Measurements from ENCODE around the gene COLEC12.

The COLEC12 gene

DNA sequence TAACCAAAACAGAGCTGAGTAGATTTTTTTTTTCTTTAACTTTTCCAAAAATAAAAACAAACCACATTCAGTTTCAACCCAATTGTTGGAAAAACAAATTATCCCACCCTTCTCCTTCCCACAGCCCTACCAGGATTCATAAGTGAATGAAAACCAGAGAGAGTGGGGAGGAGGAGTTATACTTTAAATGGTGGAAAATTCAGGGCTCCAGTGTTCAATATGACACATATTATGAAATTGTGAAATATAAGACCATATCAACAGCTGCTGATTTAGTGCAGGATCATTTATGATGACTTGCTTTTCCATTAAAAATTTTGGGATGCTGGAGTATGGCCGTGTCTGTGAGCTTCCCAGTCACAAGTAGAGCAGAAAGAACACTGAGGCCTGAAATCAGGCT is 26.7 kb downstream of the COLEC12 start:
- DNase-seq = no peak

DNA sequence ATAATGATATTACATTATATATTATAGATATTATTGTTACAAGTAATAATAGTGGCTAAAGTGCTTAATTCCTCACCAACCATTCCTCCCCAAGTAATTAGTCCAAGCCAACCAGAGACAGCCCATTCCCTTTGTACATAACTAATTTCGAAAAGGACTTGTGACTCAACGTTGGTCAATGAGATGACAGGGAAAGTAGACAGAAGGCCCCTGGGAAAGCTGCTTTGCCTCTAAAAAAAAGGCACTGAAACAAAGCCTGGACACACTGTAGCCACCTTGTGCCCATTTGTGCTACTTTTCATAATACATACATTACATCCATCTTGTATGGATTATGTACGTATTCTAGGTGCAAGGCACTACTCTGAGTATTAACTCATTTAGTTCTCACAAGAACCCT is 28.8 kb downstream of the COLEC12 start:
- DNase-seq = no peak

DNA sequence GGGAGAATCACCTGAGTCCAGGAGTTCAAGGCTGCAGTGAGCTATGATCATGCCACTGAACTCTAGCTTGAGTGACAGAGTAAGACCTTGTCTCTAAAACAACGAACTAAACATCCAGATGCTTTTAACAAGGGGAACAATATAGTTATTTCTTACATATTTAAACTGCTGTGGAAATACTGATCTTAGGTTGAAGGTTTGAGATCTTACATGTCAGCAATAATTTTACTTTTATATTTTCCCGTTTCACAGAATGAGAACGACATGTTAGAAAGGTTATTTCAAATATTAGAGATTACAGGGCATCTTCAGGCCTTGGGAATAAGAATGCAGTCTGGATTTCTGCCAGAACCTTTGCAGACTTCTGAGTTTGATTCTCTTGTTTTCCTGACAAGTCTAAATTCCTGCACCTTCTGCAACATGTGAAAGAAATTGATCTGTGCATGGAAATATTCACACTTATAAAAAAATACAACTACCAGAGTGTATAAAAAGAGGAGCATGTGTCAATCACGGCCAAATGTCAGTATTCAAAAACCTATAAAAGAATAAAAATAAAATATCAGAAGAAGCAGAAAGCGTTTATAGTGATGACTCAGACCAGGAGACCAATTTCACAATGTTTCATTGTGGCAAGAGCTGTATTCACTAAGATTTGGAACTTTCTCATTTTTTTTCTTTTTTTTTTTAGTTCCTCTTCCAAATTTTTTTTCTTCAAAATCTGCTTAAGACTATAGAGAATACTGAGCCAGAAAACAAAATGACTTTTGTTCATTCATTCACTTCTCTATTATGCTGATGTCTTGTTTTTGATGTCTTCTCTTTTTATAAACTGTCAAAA is 29.6 kb downstream of the COLEC12 start:
- DNase-seq = no peak

DNA sequence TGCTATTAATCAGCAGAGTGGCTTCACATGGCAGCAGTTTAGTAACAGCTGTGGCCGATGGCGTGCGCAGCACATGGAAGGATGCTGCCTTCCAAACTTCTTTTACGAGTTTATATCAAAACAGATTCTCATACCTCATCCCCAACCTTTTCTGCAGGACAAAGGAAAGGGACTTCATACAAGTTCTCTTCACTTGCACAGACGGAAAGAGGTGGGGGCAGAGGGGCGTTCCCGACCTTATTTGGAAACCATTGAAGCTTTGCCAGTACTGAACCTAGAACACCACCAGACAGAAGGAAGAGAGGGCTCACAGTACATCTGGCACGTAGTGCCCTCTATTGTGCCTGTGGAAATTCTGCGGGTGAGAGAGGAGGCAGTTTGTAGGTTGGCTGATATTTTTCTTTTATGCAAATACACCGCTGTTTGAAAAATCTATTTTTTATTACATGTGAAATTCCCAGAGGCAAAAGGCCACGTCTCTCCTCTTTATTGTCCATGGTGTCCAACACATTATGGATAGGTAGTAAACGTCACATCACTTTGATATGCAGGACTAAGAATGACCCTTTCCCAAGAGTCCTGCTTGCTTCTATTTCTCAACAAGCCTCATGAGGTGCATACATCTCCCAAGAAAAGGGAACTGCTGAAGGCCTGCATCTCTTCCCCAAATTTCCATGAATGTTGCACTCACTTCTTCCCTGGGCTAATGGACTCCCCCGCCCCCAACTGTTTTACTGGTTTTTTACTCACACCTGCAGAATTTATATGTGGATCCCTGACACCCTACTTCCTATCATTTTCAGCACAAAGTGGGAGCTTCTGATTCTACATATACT is 31.3 kb downstream of the COLEC12 start:
- DNase-seq = no peak

DNA sequence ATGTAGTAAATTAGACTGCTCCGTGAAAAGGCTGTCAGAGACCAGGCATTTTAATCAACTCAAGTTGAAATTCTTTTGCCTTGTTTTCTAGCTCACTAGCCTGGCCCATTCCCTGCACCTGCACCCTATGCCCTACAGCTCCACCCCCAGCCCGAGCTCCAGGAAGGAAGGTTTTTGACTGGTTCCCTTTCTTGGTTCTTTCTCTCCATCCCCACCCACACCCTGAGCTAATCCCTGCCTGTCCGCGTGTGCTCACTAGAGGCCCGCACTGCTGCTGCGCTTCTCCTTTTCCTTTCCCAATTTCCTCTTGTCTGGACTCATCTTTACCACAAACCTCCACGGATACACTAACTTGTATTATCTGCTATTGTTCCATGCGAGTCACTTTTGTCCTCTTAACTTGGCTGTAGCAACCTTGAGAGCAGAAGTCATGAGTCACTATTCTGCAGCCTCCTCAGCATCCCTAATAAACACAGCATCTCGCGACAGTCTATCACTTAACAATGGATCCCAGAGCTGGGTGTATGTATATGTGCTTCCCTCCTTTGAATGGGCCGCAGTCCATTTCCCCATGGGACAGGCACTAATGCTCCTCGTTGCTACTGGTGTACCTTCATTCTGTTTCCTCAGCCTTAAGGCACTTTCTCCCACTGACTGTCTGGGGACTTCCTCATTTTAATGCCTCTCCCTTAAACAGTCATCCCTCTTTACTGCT is 36.5 kb downstream of the COLEC12 start:
- DNase-seq = no peak

DNA sequence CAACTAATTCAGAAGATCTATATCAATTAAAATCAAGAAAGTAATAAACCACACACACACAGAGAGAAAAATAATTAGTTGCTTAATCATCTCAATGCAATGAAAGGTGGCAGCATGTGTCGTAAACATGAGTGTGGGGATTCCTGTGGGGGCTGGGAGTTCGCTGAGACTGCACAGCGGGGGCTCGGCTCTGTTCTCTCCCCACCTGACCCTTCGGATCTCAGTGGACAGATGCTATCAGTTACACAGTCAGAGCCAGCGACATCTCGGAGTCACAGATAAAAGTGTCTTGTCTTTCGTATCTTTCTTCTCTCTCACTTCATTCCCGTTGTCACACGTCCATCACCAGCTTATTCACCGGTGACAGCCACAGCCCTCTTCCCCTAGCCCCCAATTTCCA is 37.1 kb downstream of the COLEC12 start:
- DNase-seq = no peak

DNA sequence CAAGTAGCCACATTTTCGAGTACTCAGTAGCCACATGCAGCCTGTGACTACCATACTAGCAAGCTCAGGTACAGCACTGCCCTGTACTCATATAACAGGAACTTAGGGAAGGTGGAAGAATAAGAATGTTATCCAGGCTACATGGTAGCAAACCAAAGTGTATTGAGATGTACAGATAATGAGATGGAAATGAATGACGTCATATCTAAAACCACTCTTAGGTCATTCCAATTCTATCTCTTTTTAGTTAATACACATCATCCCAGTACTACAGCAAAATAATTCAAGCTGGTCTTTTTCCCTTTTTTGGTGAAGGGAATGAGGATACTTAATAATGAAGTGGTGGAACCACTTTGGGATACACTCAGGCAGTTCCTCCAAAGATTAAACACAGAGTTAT is 38.7 kb downstream of the COLEC12 start:
- DNase-seq = no peak

DNA sequence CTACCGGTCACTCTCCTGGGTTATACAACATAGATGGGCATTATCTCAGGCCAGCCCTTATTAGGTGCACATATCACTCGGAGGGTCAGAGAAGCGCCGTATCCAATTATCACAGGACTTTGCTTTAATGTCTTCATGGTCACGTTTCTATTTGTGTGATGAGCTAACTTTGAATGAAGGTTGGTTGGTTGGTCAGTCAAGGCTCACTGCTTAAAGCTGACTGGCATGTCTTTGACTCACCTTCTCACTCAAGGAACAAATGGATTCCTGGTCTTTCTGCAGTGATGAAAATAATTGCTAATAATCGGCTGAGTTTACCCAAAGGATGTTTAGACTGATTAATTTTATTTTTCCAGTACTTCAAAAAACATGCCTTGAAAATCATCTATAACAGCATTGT is 39.7 kb downstream of the COLEC12 start:
- DNase-seq = no peak

DNA sequence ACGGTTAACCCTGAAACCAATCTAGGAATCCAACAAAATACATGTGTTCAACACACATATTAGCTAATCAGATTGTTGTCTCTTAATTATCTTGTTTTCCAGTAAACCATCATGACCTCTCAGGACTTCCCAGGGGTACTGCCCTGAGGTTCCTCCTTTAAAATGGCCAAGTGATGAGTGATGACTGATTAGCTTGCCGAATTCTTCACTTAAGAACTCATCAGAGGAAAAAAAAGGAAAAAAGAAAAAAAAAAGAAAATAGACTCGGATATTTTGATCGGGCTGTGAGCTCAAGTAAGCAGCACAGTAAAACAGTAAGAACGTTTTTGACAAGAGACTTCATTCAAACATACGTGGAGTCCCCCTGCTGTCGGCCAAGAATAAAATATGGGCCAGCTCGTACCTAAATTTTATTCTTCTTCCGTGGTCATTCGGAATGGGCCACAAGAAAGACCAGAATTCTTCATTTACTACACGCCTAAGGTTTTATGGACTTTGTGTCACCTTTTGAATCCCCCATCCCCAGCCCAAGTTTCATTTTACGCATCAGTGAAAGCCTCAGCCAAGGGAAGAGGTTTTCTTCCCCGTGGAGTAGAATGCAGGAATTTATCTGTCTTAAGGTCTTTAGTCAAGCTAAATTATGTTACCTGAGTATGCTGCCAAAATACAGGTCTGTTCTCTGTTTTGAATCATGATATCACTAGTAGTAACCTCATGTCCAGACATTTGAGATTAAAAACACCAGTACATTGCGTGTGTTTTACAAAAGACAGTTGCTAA is 40.5 kb downstream of the COLEC12 start:
- DNase-seq = no peak

DNA sequence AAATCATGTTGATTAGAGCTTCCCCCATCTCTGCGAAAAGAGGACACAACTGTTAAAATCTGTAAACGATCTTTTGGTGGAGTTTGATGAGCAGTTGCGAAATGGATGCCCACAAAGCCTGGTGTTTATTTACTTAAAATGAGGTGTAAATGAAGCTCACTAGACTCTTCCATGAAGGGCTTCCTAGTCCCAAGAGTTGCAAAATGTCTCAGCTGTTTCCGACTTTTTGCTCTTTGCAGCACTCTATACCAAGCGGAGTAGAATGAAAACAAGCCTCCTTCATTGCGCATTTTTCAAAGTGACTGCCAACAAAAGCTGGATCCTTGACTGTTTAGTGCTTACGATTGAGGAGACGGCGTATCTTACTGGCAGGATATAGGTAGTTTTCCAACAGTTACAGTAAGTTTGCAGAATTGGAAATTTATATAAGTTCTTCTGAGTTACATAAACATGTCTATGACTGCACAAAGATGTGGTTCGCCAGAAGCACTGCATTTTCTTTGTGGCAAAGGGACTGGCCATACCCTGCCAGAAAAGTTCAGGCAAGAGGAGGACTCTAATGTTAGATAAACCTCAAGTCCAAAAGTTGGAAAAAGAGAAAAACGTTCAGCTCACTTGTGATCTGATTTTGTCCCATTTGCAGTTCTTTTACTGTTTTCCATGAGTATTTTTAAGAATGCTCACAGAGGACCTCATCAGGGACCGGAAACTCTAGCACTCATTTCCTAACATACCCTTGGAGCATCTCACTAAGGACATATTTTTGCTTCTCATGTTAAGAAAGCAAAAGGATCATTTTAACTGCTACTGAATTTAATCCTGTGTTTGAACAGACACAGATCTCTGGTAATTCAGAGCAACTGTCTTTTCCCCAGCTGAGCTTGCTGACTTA is 42.7 kb downstream of the COLEC12 start:
- no peak for DNase-seq

DNA sequence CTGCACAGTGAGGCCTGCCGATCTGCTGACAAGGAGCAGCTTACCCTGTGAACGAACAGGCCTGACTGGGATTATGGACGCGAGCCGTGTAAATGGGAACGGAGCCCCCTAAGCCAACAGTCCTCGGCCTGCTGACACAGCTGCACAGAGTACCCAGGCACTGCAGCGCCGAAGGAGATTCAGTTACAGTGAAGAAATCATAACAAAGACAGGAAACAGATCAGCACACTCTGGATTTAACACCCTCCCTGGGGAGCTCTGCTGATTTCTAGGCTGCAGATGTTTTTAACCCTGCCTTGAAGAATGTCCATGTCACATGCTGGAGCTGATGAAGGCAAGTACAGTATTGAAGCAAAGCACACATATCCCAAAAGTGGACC is 43.4 kb downstream of the COLEC12 start:
- DNase-seq = no peak

DNA sequence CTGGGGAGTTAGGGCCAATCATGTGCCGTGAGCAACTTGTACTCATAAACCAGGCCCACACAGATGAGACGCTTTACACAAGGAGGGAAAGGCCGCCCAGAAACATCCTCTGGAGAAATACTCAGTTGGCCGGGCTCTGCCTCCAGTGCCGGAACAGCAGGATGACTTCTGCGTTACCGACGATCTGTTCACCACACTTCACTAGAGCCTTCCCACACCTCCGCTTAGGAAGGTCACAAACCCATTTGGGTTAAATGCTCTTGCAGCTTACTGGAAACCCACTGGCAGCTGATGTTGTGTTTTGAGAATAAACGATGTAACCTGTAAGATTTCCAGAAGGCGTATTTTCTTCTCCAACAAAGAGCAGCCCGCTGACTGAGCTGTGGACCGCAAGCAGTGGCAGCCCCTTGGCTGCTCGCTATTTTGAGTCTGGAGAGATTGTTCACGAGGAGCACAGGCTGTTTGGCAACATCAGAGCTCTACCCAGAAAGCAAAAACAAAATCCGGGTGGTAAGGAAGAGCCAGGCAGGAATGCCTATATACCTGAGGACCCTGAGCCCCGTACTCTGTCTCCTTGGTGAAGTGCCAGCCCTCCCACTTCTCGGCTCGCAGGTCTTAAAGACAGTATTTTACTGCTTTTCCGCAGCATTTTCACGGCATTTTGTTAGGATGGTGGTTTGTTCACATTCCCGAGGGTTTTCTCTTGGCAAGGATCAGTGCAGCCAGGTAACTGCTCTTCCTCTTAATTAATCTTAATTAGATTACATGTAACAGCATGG is 44.0 kb downstream of the COLEC12 start:
- no peak for DNase-seq

DNA sequence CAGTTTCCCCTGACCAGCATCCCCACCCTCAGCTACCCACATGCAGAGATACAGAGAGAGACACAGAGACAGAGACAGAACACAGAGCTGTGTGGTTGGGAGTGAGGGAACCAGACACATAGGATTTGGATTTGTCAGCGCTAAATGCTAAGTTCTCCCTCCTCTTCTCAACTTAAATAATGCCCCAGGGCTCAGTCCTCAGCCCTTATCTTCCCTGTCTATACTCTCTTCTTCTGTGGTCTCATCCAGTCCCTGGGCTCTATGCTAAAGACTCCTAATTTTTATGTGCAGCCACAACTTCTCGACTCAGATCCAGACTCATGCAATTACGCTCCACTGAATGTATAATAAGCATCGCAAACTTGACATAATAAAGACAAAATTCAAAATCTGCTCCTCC is 47.1 kb downstream of the COLEC12 start:
- no peak for DNase-seq

DNA sequence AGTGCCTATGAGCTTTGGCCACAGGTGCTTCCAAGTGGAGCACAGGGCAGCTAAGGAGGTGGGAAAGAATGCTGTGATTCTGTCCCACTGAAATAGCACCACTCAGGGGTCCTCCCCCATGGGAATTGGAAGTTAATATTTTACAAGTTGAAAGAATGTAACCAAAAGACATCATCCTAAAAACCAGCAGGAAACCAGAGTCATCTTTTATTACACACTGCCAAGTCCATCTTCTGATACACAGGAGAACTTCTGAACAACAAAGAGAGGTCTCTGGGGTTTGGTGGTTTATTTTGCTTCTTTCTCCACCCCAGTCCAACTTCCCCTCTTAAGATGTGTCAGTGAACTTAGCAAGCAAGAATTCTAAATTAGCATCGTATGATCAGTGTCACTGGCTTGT is 47.7 kb downstream of the COLEC12 start:
- no peak for DNase-seq

DNA sequence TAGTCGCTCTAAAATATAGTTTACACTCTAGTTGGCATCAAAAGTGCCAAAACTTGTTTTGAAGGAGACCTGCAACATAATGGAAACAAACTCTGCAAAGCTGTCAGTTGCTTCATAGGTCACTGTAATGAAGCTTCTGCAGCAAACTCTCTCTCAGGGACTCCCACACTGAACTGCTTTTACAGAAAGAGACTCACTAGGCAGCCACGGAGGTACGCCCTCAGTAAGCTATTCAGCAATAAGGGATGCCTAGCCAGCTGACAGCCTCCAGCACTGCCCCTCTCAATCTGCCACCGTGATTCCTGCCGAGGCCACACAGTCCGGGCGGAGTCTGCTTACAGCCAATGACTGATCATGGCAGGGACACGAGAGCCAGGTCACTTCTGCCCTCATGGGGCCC is 51.1 kb downstream of the COLEC12 start:
- no peak for DNase-seq

DNA sequence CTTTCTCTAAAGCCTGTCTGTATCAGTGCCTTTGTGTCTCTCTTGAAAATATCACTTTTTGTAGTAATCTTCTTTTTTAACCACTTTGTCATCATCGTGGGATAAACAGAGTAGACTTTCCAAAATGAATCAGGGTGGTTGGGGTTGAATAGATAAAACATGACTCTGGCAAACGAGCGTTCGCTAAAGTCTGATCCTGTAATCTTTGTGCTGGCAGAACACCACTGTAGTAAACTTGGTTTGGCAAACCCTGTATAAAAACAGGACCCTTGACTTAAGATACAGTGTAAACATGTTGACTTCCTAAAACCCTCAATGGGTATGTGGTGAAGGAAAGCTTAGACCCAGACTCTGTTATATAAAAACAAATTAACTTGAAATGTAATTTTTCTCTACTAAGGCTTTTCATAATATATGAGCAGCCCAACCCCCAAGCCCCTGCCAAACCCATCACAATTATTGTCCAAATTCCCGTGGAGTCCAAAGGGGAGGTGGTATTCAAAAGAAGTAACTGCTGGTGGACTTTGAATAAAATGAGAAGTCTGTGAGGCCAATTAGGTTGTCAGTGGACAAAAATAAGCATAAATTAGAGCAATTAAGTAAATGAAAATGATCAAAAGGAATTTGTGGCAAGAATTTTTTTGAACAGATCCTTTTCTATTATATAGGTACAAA is 52.2 kb downstream of the COLEC12 start:
- DNase-seq = no peak

DNA sequence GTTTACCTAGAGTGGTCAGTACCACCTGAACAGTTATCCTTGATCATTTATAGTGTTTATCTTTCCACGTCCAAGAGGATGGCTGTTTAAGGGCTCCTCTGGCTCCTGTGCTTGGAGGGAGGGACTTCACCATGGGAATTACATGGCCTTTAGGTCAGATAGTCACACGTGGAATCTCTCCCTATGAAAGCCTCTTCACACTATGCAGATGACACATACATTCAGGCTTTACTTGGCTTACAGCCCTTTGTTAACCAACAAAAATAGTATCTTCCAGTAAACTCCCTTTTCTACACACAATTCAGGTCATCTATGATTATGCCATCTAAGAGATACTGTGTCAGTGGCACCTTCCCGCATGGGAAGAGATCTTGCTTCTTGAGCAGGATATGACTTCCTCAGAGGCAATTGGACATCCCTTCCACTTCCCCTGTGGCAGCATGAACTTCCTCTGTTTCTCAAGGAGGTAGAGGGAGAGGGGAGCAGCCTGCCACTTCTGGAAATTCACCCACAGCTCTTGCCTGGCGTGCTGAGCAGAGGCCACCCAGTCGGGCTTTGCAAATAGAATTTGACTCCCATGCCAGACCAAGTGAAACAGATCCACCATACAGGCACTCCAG is 53.5 kb downstream of the COLEC12 start:
- no peak for DNase-seq

DNA sequence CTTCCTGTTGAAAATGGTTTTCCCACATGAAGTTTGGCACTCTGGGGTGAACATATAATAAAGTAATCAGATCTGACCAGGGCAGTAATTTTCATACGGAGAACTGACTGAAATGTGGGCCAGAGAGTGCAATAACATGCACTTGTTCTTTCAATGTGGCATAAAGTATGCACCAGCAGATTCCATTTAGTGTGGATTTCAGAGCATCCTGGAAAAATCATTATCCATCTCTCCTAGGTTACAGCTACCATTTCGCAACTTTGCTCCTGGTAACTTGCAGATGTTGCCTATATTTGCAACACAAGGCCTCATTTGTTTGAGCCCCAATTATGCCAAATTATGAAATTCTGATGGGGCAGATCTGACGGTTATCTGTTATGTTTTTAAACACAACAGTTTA is 55.4 kb downstream of the COLEC12 start:
- DNase-seq = no peak

DNA sequence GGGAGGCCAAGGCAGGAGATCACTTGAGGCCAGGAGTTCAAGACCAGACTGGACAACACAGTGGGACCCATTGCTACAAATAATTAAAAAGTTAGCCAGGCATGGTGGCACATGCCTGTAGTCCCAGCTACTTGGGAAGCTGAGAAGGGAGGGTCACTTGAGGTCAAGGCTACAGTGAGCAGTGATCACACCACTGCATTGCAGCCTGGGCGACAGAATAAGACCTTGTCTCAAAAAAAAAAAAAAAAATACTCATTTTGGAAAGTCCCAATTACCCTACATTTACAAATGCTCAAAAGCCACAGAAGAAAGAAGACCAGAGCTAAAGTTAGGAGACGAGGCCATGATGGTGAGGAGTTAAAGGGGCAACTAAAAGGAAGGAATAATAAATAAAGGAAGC is 61.9 kb downstream of the COLEC12 start:
- DNase-seq = no peak

DNA sequence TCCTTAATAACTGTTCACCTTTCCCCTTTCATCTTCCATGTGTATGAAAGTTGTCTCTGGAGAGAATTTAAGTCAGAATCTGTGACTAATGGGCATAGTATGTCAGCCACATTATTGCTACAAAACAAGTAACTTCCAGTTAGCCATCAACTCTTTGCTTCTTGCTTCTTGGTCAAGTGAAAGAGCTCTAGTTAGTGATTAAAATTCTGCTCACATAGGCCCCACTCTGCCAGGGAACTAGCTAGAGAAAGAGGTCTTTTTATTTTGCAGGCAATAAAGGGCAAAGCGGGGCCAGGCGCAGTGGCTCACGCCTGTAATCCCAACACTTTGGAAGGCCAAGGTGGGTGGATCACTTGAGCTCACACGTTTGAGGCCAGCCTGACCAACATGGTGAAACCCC is 64.6 kb downstream of the COLEC12 start:
- no peak for DNase-seq
